Measurements from ENCODE around the gene PWWP2B. TPM values are rescaled to one million over a fixed set of nuclear protein-coding genes. Genes with fewer than 3 reads are reported as not detected.

PWWP2B gene
- total and polyA plus RNA-seq, 2 experiments from 2014 or later = 2.3 to 12.8 TPM

- Histone ChIP-seq H3K9me2 (ENCODE audit: insufficient read depth) (no peaks in the 10 kb centered on the region), H3K79me2 (replicated peaks; ENCODE audit: insufficient read depth) (no peaks in the 10 kb centered on the region), H3K4me1 (ENCODE audit: insufficient read depth) (no peaks in the 10 kb centered on the region; the same call in 1 of the 2 replicates), H3K27ac (ENCODE audit: low read depth) (no peak overlapping the region), H2AFZ (no peak overlapping the region), H3F3A (replicated peaks; ENCODE audit: low read depth) (no peaks in the 10 kb centered on the region), H3K4me3 (no peak overlapping the region), H3K4me2 (no peak overlapping the region), H3K27me3 (ENCODE audit: insufficient read depth) (no peaks in the 10 kb centered on the region), H4K20me1 (replicated peaks; ENCODE audit: insufficient read depth) (no peaks in the 10 kb centered on the region), H3K36me3 (ENCODE audit: insufficient read depth) (no peaks in the 10 kb centered on the region)
- Mint-ChIP-seq H3K36me3 (ENCODE audit: low read depth) (no peaks in the 10 kb centered on the region), H3K4me1 (peaks cover 7% of the 10 kb centered on the region), H3K9me3 (no peaks in the 10 kb centered on the region), H3K4me3 (no peak overlapping the region), H3K27me3 (ENCODE audit: insufficient read depth, low read depth, poor library complexity) (peaks cover 7% of the 10 kb centered on the region), H3K27ac (no peak overlapping the region)
- DNase-seq (ENCODE audit: low spot score) = peak; percentile 73
- TF ChIP-seq CTCF (conservative IDR thresholded peaks at IDR 0.05; ENCODE audit: low read depth in 2 of 2) (peak in 1 of 2 experiments; percentile 56; a peak in 2 of 4 replicates), CREB1 (CRISPR knock-in tag; IDR thresholded peaks at IDR 0.05; ENCODE audit: low read depth) (no peak)
- ATAC-seq = peak; percentile 47
Observed at GRCh38 chr10:132465193-132465888, 68.3 kb downstream of the PWWP2B start.

GRCh38 chr10:132465889-132466519, 69.0 kb downstream of the PWWP2B start:
- H3K27ac ChIP-seq (ENCODE audit: low read depth) = no peak overlapping the region
- H3K4me1 ChIP-seq (ENCODE audit: insufficient read depth) = no peaks in the 10 kb centered on the region; the same call in 1 of the 2 replicates
- peaks cover 7% of the 10 kb centered on the region for H3K4me1 Mint-ChIP-seq
- no peaks in the 10 kb centered on the region for H3K36me3 Mint-ChIP-seq (ENCODE audit: low read depth)
- no peak overlapping the region for H3K4me2 ChIP-seq
- DNase-seq (ENCODE audit: low spot score) (no peak), ATAC-seq (no peak)
- no peaks in the 10 kb centered on the region for H3K36me3 ChIP-seq (ENCODE audit: insufficient read depth)
- H3K4me3 ChIP-seq = no peak overlapping the region
- H3K4me3 Mint-ChIP-seq = no peak overlapping the region
- H3F3A ChIP-seq (replicated peaks; ENCODE audit: low read depth) = no peaks in the 10 kb centered on the region
- no peak for TF ChIP-seq POLR2AphosphoS5 (IDR thresholded peaks at IDR 0.05; ENCODE audit: low read depth)
- H2AFZ ChIP-seq = no peak overlapping the region
- H3K9me2 ChIP-seq (ENCODE audit: insufficient read depth) = no peaks in the 10 kb centered on the region
- no peaks in the 10 kb centered on the region for H3K79me2 ChIP-seq (replicated peaks; ENCODE audit: insufficient read depth)
- no peak overlapping the region for H3K27ac Mint-ChIP-seq
- no peaks in the 10 kb centered on the region for H4K20me1 ChIP-seq (replicated peaks; ENCODE audit: insufficient read depth)
- H3K27me3 Mint-ChIP-seq (ENCODE audit: insufficient read depth, low read depth, poor library complexity) = peaks cover 5% of the 10 kb centered on the region
- no peaks in the 10 kb centered on the region for H3K27me3 ChIP-seq (ENCODE audit: insufficient read depth)
- peaks cover 4% of the 10 kb centered on the region; the same call in 2 of the 3 replicates for H3K9me3 Mint-ChIP-seq

- DNase-seq (ENCODE audit: low spot score) (no peak), ATAC-seq (no peak)
- Histone ChIP-seq H3K79me2 (replicated peaks; ENCODE audit: insufficient read depth) (no peaks in the 10 kb centered on the region), H3K27me3 (ENCODE audit: insufficient read depth) (no peaks in the 10 kb centered on the region), H3K4me2 (no peak overlapping the region), H3F3A (replicated peaks; ENCODE audit: low read depth) (no peaks in the 10 kb centered on the region), H3K27ac (ENCODE audit: low read depth) (no peak overlapping the region), H2AFZ (no peak overlapping the region), H3K4me3 (no peak overlapping the region), H3K4me1 (ENCODE audit: insufficient read depth) (no peaks in the 10 kb centered on the region; the same call in 1 of the 2 replicates), H4K20me1 (replicated peaks; ENCODE audit: insufficient read depth) (no peaks in the 10 kb centered on the region), H3K36me3 (ENCODE audit: insufficient read depth) (no peaks in the 10 kb centered on the region), H3K9me2 (ENCODE audit: insufficient read depth) (no peaks in the 10 kb centered on the region)
- Mint-ChIP-seq H3K27ac (no peak overlapping the region), H3K4me1 (peaks cover 7% of the 10 kb centered on the region), H3K4me3 (no peak overlapping the region), H3K9me3 (peaks cover 10% of the 10 kb centered on the region), H3K36me3 (ENCODE audit: low read depth) (no peaks in the 10 kb centered on the region), H3K27me3 (ENCODE audit: insufficient read depth, low read depth, poor library complexity) (peaks cover 5% of the 10 kb centered on the region)
- no peak for TF ChIP-seq CREB1 (CRISPR knock-in tag; IDR thresholded peaks at IDR 0.05; ENCODE audit: low read depth)
- no peak for TF ChIP-seq EZH2 (IDR thresholded peaks at IDR 0.05; ENCODE audit: low read depth, unreplicated experiment)
- no peak for TF ChIP-seq NANOG (IDR thresholded peaks at IDR 0.05; ENCODE audit: borderline replicate concordance)
- TF ChIP-seq CTCF (conservative IDR thresholded peaks at IDR 0.05; ENCODE audit: low read depth in 2 of 2) = no peak
- TF ChIP-seq POLR2AphosphoS5 (IDR thresholded peaks at IDR 0.05; ENCODE audit: low read depth) = no peak
- TF ChIP-seq REST (IDR thresholded peaks at IDR 0.05; ENCODE audit: unreplicated experiment) = no peak
- TF ChIP-seq ZNF114 (CRISPR knock-in tag; IDR thresholded peaks at IDR 0.05) = no peak
Observed at GRCh38 chr10:132466520-132467463, 69.8 kb downstream of the PWWP2B start.
